ENCODE results near the gene NOLC1.

The NOLC1 gene

DNA sequence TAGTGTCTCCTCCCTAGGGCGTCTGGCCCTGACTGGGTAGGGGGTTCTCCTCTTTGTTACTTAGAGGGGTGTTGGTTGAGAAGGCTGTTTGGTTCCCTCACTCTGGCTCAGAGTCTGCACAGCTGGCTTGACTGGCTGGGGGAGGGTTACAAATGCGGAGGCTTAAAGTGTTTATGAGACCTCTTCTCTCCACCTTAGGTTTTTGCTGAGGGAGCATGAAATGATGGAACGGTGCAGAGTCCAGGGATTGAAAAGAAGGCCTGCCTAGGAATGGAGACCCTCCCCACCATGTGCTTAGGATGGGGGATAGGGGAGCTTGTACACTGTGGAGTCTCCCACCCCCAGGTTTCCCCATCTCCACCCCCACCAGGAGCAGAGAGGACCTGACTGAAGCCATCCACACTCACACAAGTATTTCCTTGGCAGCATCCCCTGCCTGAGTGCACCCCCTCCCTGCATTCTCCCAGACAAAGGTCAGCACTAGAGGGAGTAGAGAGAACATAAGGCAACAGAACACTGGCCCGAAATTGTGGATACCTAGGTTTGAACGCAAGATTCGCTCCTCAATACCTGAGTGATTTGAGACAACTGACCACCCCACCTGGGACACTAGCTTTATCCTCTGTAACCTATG, 30.3 kb upstream of the NOLC1 start:
- no peak for DNase-seq (ENCODE audit: low spot score)

DNA sequence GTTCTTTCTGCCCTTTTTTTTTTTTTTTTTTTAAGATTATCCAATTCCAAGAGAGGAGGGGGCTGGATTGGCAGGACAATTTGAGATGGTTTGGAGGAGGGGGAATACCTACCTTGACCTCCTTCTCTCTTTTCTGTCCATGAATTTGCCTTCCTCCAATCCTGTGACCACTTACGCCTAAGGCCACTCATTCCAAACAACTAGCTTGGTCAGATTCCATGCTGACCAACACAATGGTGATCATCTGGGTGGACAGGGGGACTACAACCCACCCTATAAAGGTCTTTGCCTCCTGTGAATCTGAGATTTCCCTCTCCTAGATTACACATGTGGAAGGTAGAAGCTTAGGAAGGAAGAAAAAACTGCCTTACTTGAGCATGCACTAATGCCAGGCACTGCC, 29.7 kb upstream of the NOLC1 start:
- DNase-seq (ENCODE audit: low spot score), result no peak

DNA sequence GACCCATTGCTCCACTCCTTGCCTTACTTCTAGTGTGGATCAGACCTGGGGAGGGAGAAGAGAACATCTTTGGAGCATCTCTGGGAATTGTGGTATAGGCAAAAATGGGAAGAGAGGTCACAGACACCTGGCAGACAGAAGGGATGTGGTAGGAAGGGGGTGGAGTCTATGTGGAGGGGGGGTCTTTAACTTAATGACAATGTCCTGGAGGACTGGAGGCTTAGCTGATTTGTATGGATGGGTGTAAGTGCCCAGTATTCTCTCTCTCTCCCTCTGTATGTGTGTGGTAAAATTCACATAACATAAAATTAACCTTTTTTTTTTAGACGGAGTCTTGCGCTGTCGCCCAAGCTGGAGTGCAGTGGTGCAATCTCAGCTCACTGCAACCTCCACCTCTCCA, 29.0 kb upstream of the NOLC1 start:
- no peak for DNase-seq (ENCODE audit: low spot score)

DNA sequence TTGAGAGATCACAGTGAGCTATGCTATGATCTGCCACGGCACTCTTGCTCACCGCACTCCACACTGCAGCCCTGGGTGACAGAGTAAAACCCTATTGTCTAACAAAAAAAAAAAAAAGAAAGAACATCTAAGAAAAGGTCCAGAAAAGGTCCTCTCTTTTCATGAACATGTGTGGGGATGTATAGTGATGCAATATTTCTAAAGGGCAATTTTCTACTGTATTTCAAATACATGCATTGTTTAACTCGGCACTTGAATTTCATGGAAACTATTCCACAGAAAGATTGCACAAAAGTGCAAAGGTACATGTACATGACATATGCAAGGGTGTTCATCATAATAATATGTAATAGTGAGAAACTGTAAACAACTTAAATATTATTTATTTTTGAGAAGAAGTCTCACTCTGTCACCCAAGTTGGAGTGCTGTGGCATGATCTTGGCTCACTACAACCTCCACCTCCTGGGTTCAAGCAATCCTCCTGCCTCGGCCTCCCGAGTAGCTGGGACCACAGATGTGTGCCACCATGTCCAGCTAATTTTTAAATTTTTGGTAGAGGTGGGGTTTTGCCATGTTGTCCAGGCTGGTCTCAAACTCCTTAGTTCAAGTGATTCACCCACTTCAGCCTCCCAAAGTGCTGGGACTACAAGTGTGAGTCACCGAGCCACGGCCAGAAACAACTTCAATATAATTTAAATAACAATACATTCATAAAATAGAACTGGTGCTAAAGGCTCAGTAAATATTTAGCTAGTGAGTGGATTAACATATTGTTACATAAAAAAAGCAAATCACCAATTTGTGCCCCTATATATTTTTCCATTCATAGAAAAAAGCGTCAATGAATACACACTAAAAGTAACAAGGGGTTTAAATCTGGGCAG, 20.7 kb upstream of the NOLC1 start:
- no peak for DNase-seq (ENCODE audit: low spot score)

DNA sequence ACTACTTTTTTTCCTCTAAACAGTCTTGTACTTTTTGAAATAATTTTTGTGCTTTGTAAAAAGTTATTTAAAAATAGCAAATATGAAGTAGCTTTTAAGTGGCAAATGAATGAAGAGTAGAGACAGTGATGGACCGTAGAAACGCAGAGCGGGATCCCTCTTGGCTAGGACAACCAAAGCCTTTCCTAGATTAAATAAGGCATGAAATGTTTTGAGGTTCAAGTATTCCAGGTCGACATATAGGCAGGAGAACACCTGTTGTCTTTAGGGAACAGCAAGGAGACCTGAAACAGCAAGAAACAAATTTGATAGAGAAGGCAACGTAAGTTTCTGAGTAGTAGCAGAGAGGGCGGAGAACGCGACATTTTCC, 20.0 kb upstream of the NOLC1 start:
- DNase-seq (ENCODE audit: low spot score), result no peak

DNA sequence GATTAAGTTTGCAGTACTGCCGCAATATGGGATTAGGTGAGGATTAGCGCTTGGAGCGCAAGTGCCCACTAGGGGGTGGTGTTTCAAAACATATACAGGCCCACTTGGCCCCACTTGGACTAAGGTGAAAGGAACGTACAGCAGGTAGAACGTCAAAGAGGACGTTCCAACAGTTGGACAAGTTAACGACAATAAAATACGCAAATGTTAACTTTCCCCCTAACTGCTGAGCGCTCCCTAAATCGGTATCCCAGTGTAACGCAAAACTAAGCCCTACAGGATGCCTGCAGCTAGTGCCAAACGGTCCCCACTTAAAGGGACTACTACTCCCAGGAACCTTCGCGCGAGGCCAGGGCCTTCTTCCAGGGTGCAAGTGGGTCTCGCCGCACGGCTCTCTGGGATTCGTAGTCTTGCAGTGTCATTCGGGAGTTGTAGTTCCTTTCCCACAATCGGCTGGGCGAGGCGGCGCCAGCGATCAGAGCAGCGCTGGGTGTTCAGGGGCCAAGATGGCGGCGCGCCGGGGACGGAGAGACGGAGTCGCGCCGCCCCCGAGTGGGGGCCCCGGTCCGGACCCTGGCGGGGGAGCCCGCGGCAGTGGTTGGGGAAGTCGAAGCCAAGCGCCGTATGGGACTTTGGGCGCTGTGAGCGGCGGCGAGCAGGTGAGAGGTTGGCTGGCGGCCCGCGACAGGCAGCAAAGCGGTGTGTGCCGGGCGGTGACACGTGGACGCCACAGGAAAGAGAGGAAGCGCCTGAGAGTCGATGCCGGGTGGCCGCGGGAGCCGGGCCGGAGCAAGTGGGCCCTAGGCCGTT, 19.4 kb upstream of the NOLC1 start, which contains the start of gene PPRC1:
Gene PPRC1 (plus strand): TSS at position 478 of the 810 bp plus-strand sequence. CDS start 29 bp downstream, at position 507.
- peak; percentile 98 for DNase-seq (ENCODE audit: low spot score)

DNA sequence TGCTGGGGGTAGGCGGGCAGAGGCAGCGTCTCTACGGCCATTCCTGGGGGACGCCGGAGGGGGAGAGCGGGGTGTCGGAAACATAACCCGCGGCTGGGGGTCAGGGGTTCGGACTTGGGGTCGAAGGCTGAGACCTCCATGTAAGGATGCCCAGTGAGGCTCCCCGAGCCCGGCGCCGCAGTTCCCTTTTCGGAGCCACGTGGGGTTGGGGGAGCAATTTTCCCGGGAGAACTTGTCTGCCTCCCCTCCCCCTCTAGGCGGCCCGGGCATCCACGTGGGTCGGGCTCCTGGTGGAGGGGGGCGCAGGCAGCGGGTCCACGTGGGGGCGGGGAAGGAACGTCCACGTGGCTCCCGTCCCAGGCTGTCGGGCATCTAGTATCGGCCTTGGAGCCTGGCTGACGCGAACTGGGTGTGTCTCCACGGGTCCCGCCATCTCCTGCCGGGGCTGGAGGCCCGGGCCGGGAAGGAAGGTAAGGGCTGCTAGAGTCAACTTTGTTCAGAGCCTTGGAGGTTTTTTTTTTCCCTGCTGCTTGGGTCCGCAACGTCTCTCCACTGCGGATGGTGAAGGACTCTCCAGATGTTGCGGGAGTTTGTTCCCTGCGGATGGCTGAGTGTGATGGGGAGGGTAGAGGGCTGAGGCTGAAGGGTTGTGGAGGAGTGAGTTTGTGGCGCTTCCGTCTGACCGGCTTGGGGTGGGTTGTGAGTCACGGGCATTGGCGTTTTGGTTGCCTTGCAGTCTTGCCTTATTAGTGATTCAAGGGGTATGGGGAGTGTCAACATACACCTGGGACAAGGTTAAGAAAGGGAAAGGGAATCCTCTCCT, 18.6 kb upstream of the NOLC1 start:
- peak; percentile 62 for DNase-seq (ENCODE audit: low spot score)

DNA sequence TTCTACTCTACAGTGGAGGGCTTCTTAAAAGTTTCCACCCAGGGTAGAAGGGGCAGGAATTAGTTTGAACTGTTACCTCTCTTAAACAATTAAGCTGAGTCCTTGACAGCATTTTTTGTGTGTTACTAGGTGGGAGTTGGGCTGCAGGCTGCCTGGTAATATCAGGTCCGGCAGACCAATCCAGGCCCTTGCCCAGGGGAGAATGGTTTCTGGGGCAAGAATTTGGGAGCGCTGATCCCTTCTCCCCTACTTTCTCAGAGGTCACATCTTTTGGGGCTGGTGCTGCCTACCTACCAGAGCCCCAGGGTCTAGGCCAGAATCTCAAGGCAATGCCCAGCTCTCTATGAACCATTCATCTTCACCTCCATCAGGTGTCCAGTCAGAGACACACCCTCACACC, 17.8 kb upstream of the NOLC1 start:
- no peak for DNase-seq (ENCODE audit: low spot score)

DNA sequence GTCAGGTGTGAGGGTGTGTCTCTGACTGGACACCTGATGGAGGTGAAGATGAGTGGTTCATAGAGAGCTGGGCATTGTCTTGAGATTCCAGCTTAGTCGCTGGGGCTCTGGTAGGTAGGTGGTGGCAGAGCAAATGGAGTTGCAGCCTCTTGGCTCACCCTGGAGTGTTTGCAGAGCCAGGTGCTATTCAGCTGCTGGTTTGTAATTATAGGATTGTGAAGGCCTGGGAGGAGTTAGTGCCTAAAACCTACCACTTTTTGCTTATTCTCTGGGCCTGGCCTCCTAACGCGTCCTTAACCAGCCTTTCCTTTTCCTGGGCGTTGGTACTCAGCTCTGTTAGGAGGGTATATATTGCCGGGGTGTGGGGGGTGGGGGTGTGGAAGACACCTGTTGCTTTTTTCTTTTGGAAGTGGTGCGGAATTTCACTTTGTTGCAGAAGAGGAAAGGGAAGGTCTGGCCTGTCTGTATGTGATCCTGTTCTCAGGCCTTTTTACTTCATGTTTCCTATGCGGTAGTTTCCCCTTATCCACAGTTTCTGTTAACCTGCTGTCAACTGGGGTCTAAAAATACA, 16.1 kb upstream of the NOLC1 start:
- no peak for DNase-seq (ENCODE audit: low spot score)

DNA sequence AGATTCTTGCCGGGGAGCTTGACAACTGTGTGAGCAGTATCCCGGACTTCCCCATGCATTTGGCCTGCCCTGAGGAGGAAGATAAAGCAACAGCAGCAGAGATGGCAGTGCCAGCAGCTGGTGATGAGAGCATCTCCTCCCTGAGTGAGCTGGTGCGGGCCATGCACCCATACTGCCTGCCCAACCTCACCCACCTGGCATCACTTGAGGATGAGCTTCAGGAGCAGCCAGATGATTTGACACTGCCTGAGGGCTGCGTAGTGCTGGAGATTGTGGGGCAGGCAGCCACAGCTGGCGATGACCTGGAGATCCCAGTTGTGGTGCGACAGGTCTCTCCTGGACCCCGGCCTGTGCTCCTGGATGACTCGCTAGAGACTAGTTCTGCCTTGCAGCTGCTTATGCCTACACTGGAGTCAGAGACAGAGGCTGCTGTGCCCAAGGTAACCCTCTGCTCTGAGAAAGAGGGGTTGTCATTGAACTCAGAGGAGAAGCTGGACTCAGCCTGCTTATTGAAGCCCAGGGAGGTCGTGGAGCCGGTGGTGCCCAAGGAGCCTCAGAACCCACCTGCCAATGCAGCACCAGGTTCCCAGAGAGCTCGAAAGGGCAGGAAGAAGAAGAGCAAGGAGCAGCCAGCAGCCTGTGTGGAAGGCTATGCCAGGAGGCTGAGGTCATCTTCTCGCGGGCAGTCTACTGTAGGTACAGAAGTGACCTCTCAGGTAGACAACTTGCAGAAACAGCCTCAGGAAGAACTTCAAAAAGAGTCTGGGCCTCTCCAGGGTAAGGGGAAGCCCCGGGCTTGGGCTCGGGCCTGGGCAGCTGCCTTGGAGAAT, 12.7 kb upstream of the NOLC1 start:
- DNase-seq (ENCODE audit: low spot score), result no peak

DNA sequence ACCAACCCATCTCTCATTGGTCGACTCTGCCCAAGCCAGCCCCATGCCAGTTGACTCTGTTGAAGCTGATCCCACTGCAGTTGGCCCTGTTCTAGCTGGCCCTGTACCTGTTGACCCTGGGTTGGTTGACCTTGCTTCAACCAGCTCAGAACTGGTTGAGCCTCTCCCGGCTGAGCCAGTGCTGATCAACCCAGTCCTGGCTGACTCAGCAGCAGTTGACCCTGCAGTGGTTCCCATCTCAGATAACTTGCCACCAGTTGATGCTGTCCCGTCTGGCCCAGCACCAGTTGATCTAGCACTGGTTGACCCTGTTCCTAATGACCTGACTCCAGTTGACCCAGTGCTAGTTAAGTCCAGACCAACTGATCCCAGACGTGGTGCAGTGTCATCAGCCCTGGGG, 12.0 kb upstream of the NOLC1 start:
- no peak for DNase-seq (ENCODE audit: low spot score)

DNA sequence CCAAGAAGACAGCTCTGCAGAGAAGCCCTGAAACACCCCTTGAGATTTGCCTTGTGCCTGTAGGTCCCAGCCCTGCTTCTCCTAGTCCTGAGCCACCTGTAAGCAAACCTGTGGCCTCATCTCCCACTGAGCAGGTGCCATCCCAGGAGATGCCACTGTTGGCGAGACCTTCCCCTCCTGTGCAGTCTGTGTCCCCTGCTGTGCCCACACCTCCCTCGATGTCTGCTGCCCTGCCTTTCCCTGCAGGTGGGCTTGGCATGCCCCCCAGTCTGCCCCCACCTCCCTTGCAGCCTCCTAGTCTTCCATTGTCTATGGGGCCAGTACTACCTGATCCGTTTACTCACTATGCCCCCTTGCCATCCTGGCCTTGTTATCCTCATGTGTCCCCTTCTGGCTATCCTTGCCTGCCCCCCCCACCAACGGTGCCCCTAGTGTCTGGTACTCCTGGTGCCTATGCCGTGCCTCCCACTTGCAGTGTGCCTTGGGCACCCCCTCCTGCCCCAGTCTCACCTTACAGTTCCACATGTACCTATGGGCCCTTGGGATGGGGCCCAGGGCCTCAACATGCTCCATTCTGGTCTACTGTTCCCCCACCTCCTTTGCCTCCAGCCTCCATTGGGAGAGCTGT, 11.2 kb upstream of the NOLC1 start:
- DNase-seq (ENCODE audit: low spot score), result no peak

DNA sequence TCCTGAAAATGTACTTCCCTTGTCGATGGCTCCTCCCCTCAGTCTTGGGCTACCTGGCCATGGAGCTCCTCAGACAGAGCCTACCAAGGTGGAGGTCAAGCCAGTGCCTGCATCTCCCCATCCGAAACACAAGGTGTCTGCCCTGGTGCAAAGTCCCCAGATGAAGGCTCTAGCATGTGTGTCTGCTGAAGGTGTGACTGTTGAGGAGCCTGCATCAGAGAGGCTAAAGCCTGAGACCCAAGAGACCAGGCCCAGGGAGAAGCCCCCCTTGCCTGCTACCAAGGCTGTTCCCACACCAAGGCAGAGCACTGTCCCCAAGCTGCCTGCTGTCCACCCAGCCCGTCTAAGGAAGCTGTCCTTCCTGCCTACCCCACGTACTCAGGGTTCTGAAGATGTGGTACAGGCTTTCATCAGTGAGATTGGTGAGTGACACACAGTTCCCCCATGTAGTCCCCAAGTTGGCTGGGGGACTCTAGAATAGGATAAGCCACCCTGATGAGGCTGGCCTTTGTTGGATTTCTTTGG, 10.5 kb upstream of the NOLC1 start:
- no peak for DNase-seq (ENCODE audit: low spot score)

DNA sequence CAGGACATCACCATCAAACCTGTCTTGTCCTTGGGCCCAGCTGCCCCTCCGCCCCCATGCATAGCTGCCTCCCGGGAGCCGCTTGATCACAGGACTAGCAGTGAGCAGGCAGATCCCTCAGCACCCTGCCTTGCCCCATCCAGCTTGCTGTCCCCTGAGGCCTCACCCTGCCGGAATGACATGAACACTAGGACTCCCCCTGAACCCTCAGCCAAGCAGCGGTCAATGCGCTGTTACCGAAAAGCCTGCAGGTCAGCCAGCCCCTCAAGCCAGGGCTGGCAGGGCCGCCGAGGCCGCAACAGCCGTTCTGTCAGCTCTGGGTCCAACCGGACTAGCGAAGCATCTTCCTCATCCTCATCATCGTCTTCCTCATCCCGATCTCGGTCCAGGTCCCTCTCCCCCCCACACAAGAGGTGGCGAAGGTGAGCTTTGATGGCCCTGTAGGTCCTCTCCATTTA, 5.2 kb upstream of the NOLC1 start:
- DNase-seq (ENCODE audit: low spot score), result no peak

DNA sequence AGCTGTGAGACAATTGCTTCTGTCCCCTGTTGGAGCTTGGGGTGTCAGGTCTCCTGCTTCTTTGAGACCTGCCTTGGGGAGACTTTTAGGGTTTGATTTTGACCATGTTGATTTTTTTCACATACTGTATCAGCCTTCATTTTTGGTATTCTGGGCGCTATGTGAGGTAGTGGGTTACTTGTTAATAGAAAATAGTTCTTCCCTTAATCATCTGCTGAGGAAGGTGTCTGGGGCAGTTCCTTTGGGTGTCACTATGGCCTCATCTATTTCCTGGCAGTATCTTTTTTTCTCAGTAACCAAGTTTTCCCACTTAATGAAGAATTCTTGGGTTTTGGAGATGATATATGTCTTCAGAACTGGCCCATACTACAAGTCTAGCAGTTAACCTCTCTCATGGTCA, 4.6 kb upstream of the NOLC1 start:
- DNase-seq (ENCODE audit: low spot score), result no peak

DNA sequence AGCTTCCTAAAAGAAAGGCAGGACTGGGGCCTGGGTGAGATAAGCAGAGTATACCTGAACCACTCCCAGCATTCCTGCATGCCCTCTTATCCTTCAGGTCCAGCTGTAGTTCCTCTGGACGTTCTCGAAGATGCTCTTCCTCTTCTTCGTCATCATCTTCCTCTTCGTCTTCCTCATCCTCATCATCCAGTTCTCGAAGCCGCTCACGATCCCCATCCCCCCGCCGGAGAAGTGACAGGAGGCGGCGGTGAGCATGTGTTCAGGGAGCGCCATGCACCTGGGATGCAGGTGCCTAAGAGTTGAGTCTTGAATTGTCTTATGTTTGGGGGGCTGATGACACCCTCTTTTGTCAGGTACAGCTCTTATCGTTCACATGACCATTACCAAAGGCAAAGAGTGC, 3.9 kb upstream of the NOLC1 start:
- DNase-seq (ENCODE audit: low spot score), result no peak

DNA sequence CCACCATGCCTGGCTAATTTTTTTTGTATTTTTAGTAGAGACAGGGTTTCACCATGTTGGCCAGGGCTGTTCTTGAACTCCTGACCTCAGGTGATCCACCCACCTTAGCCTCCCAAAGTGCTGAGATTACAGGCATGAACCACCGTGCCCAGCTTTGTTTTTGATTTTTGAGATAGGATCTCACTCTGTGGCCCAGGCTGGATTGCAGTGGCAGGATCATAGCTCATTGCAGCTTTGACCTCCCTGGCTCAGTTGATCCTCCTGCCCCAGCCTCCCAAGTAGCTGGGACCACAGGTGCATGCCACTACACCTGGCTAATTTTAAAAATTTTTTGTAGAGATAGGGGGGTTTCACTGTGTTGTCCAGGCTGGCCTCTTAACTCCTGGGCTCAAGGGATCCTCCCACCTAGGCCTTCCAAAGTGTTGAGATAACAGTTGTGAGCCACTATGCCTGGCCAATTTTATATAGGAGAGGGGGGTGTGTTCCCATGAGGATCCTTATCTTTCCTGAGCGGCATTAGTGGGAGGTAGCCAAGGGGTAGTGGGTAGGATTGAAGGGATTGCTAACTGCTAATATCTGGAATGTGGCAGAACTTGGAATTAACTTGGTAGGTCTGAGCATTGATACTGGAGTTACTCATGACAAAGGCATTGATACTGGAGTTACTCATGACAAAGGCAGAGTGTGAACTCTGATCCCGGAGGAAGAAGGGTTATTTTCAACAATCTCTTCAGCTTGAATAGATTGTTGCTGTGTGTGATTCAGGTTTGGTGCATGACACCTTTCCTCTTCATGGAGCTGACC, 1.0 kb upstream of the NOLC1 start:
- DNase-seq (ENCODE audit: low spot score), result peak; percentile 81

DNA sequence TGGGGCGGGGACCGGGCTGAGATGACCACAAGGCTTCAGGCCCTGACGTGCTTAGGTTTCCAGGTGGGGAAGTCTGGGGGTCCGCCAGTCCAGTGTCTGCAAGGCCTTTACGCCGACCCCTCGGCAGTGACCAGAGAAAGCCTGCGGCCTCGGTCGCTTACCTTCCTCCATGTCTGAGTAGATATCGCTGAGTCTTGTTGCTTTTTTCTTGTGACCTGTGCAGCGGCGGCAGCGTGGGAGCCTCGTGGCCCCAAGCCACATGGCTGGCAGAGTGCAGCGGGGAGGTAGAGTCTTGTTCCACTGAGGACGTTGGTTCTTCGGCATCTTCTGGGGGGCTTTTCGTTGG, 329 bp downstream of the NOLC1 start:
- DNase-seq (ENCODE audit: low spot score), result no peak

DNA sequence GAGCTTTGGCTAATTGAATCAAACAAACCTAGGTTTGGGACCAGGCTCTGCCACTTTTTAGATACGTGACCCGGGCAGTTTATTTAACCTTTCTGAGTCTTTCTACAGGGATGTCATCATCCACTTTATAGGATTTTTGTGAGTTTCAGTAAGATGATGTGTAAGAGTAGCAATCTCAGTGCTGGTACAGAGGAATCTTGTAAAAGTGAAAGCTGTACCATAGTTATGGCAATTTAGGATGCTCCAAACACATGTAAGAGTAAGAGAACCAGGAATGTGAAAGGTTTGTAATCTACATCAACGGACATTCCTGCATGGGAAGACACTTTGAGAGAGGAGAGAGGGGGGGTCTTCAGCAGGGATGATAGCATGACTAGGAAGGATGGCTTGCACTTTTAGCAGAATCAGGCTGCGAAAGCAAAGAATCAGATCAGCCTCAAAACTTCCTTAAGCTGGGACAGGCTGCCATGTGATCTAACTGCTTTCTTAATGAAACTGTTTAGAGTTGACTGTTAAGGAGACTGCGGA, 968 bp downstream of the NOLC1 start:
- no peak for DNase-seq (ENCODE audit: low spot score)

Data from kidney capillary endothelial cell (primary cell).